ENCODE data around the gene NAV2. TPM values are rescaled to one million over a fixed set of nuclear protein-coding genes. Genes with fewer than 3 reads are reported as not detected.

Gene NAV2
- total RNA-seq, 1 experiment from 2014 or later: 139 TPM

DNA sequence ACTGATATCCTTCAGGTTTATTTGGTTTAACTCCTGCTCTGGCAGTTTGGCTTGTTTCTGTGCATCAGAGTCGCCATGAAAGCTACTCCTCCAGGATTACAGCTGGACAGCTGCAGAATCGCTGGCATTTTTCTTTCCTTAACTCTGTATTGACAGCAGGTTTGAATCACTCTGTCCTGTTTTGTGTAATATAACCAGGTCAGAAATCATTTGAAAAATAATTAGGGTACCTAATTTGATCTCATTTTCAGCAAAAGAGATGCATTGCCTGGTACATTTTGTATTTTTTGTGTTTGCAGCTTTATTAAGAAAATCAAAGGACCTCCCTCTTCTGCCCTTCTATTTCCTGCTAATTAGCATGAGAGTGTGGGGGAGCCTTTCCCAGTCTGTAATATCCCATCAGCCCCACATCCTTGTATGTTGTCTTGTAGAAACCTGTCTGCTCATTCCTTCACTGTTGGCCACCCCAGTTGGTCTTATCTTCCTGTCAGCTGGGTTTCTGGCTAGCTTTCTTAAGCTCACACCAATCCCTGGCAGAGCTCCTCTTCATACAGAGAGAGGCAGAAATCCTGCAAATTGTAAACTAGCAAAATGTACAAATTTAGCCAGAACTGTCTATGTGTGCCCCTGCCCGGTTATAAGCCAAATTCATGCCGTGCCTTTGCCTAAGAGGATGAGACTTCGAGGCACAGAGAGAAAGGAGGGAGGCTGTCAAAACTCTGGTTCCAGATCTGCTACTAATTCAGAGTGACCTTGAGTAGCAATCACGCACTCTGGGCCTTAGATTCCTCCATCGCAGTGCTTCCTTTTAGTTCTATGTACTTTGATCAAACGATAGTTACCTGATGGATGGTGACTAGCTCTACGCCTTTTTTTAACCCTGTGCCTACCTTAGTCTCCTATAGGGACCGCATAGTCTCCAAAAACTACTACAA, 200.6 kb downstream of the NAV2 start:
- CTCF ChIA-PET: interaction anchor here (0.6 to 5.0 kb wide), 11 partner anchors 9 to 1984 kb away, joined by 3 to 39 read pairs (median 4); no protein-coding TSS in a partner anchor
- no TSS peak for BruUV-seq (replicated peaks)

DNA sequence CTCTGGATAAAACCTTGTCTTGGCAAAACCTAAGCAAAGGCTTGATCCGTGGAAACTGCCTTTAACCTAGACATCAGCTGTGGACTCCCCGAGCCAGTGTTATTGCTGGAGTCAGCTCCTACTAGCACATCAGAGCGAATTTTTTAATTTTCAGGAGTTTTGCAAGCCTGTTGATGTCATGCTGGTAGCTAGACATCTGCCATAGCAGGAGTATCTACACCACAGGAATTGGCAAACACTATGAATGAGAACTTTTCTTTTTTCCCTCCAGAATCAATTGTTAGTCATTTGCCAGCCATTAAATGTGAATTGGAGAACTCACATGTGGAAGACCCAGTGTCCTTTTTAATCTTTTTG, 201.2 kb downstream of the NAV2 start:
- intact Hi-C loops (cut with micrococcal nuclease): no loop called here
- BruUV-seq (replicated peaks): no TSS peak
- no peak overlapping the region for H3K4me3 Mint-ChIP-seq (ENCODE audit: unreplicated experiment)
- H3K27me3 Mint-ChIP-seq (ENCODE audit: insufficient read depth, unreplicated experiment): no peaks in the 10 kb centered on the region
- H3K4me1 Mint-ChIP-seq (ENCODE audit: insufficient read depth, unreplicated experiment): peaks cover 15% of the 10 kb centered on the region
- ChIA-PET POLR2A (interaction anchor here (0.6 kb wide), 1 partner anchor 306 kb away, joined by 4 read pairs; no protein-coding TSS in a partner anchor), CTCF (interaction anchor here (0.6 to 5.0 kb wide), 7 partner anchors 9 to 843 kb away, joined by 3 to 39 read pairs (median 4); no protein-coding TSS in a partner anchor)
- H3K27ac Mint-ChIP-seq (ENCODE audit: low read depth, unreplicated experiment): no peak overlapping the region
- no peaks in the 10 kb centered on the region for H3K36me3 Mint-ChIP-seq (ENCODE audit: insufficient read depth, unreplicated experiment)
- no peak for DNase-seq (ENCODE audit: unreplicated experiment)
- no peak for TF ChIP-seq CTCF (IDR thresholded peaks at IDR 0.05; ENCODE audit: unreplicated experiment)
- no peaks in the 10 kb centered on the region for H3K9me3 Mint-ChIP-seq (ENCODE audit: unreplicated experiment)

More for the DNA sequence above, 200.6 kb downstream of the NAV2 start:
- intact Hi-C loops (cut with micrococcal nuclease): no loop called here
- Mint-ChIP-seq H3K4me3 (ENCODE audit: unreplicated experiment) (no peak overlapping the region), H3K9me3 (ENCODE audit: unreplicated experiment) (no peaks in the 10 kb centered on the region), H3K4me1 (ENCODE audit: insufficient read depth, unreplicated experiment) (peaks cover 9% of the 10 kb centered on the region), H3K36me3 (ENCODE audit: insufficient read depth, unreplicated experiment) (no peaks in the 10 kb centered on the region), H3K27ac (ENCODE audit: low read depth, unreplicated experiment) (no peak overlapping the region), H3K27me3 (ENCODE audit: insufficient read depth, unreplicated experiment) (no peaks in the 10 kb centered on the region)
- POLR2A ChIA-PET: interaction anchor here (0.6 kb wide), 1 partner anchor 306 kb away, joined by 4 read pairs; no protein-coding TSS in a partner anchor
- TF ChIP-seq CTCF (IDR thresholded peaks at IDR 0.05; ENCODE audit: unreplicated experiment): no peak
- no peak for DNase-seq (ENCODE audit: unreplicated experiment)

DNA sequence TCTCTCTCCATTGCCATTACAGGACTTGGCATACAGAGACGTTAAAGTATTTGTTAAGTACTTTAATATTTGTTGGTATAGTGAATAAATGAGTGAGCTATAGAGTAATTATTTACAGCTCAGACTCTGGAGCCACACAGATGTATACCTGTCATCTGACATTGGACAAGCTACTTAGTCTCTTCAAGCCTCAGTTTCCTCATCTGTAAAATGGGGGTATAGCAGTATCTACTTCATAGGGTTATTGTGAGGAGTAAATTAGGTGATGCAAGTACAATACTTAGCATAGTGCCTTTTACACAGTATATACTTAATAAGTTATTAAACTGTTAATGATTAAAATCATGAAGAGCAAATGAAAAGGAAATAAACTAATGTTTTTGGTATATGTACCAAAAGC, 203.2 kb downstream of the NAV2 start:
- ChIA-PET CTCF (interaction anchor here (0.6 to 5.0 kb wide), 7 partner anchors 11 to 448 kb away, joined by 3 to 39 read pairs (median 5); partner anchors contain the start of gene HTATIP2), POLR2A (no interaction called here)
- BruUV-seq (replicated peaks): no TSS peak
- no peaks in the 10 kb centered on the region for H3K27me3 Mint-ChIP-seq (ENCODE audit: insufficient read depth, unreplicated experiment)
- TF ChIP-seq CTCF (IDR thresholded peaks at IDR 0.05; ENCODE audit: unreplicated experiment): no peak
- H3K9me3 Mint-ChIP-seq (ENCODE audit: unreplicated experiment): no peaks in the 10 kb centered on the region
- no peak for DNase-seq (ENCODE audit: unreplicated experiment)
- H3K36me3 Mint-ChIP-seq (ENCODE audit: insufficient read depth, unreplicated experiment): no peaks in the 10 kb centered on the region
- intact Hi-C loops (cut with micrococcal nuclease): no loop called here
- no peak overlapping the region for H3K4me3 Mint-ChIP-seq (ENCODE audit: unreplicated experiment)
- no peak overlapping the region for H3K27ac Mint-ChIP-seq (ENCODE audit: low read depth, unreplicated experiment)
- H3K4me1 Mint-ChIP-seq (ENCODE audit: insufficient read depth, unreplicated experiment): peaks cover 25% of the 10 kb centered on the region

GRCh38 chr11:19917069-19917468, 204.4 kb downstream of the NAV2 start:
- no peaks in the 10 kb centered on the region for H3K36me3 Mint-ChIP-seq (ENCODE audit: insufficient read depth, unreplicated experiment)
- CTCF ChIA-PET: interaction anchor here (0.6 to 5.0 kb wide), 7 partner anchors 12 to 438 kb away, joined by 3 to 64 read pairs (median 5); no protein-coding TSS in a partner anchor
- DNase-seq (ENCODE audit: unreplicated experiment): no peak
- BruUV-seq (replicated peaks): no TSS peak
- intact Hi-C loops (cut with micrococcal nuclease): no loop called here
- peak overlapping the region; percentile 2 for H3K27ac Mint-ChIP-seq (ENCODE audit: low read depth, unreplicated experiment)
- H3K4me1 Mint-ChIP-seq (ENCODE audit: insufficient read depth, unreplicated experiment): peaks cover 27% of the 10 kb centered on the region
- no peak for TF ChIP-seq CTCF (IDR thresholded peaks at IDR 0.05; ENCODE audit: unreplicated experiment)
- no peak overlapping the region for H3K4me3 Mint-ChIP-seq (ENCODE audit: unreplicated experiment)
- no peaks in the 10 kb centered on the region for H3K27me3 Mint-ChIP-seq (ENCODE audit: insufficient read depth, unreplicated experiment)
- H3K9me3 Mint-ChIP-seq (ENCODE audit: unreplicated experiment): no peaks in the 10 kb centered on the region
- POLR2A ChIA-PET: no interaction called here
